ENCODE results near the gene ESYT3. TPM values are rescaled to one million over a fixed set of nuclear protein-coding genes. Genes with fewer than 3 reads are reported as not detected.

ESYT3 gene
- total RNA-seq, 1 experiment from 2014 or later, result 6.3 TPM

DNA sequence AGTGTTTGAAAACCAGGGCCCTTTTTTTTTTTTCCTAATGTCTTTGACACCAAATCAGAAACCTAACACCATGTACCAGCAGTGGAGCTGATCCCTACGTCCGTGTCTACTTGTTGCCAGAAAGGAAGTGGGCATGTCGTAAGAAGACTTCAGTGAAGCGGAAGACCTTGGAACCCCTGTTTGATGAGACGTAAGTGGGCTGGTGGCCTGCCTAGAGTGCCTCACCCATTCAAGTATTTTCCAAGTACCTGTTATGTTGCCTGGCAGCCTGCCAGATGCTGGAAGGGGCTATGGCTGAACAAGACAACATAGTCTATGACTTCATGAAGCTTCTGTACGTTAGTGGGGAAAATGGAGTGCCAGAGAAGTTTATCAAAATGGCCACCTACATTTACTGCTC lies 39.7 kb downstream of the ESYT3 start:
- Histone ChIP-seq H4K20me1 (ENCODE audit: control insufficient read depth, insufficient read depth, insufficient read length) (no peaks in the 10 kb centered on the region), H3K4me1 (ENCODE audit: insufficient read depth, low read length) (no peaks in the 10 kb centered on the region), H2BK12ac (ENCODE audit: insufficient read length, low read depth, low read length) (no peak overlapping the region), H2BK20ac (ENCODE audit: low read depth, low read length, poor library complexity, severe bottlenecking) (no peak overlapping the region), H3K9me3 (ENCODE audit: control insufficient read depth, low read depth, low read length) (no peaks in the 10 kb centered on the region), H3K23me2 (ENCODE audit: insufficient read length, low read depth, low read length, poor library complexity, severe bottlenecking) (peaks cover 2% of the 10 kb centered on the region), H3K4ac (ENCODE audit: low read depth, low read length) (no peak overlapping the region), H2BK120ac (ENCODE audit: low read depth, low read length, poor library complexity, severe bottlenecking) (no peak overlapping the region), H3K14ac (ENCODE audit: insufficient read depth, low read length) (no peak overlapping the region), H3K56ac (ENCODE audit: insufficient read length, low read depth, low read length) (no peak overlapping the region), H3K23ac (ENCODE audit: insufficient read length, low read depth, low read length) (no peak overlapping the region), H3K18ac (ENCODE audit: insufficient read length, low read depth, low read length) (no peak overlapping the region), H3K27me3 (ENCODE audit: insufficient read depth, low read length) (no peaks in the 10 kb centered on the region), H3K79me2 (ENCODE audit: insufficient read depth, low read length) (no peaks in the 10 kb centered on the region), H3K9ac (ENCODE audit: extremely low read depth, insufficient read length, low read length) (no peak overlapping the region), H2AK5ac (ENCODE audit: insufficient read length, low read length) (no peak overlapping the region), H4K5ac (ENCODE audit: insufficient read length, low read depth, low read length) (no peak overlapping the region), H2BK15ac (ENCODE audit: low read depth, low read length) (no peak overlapping the region), H2AFZ (ENCODE audit: low read length) (no peak overlapping the region), H2BK5ac (ENCODE audit: insufficient read length, low read length) (no peak overlapping the region), H3K79me1 (ENCODE audit: insufficient read depth, low read depth, low read length, poor library complexity, severe bottlenecking) (no peaks in the 10 kb centered on the region), H3K4me2 (ENCODE audit: insufficient read depth, insufficient read length, low read length) (no peak overlapping the region), H3K27ac (ENCODE audit: insufficient read length, low read depth, low read length) (no peak overlapping the region), H4K91ac (ENCODE audit: insufficient read length, low read depth, low read length) (no peak overlapping the region), H3T11ph (ENCODE audit: low read length) (no peak overlapping the region), H4K8ac (replicated peaks; ENCODE audit: insufficient read length, low read depth, low read length) (no peak overlapping the region)
- H3K4me1 Mint-ChIP-seq, result no peaks in the 10 kb centered on the region
- no peak overlapping the region for H3K4me3 Mint-ChIP-seq
- no CpG with 5 or more reads among the region's 6 CpGs for WGBS (ENCODE audit: extremely low coverage, insufficient read length, low lambda C conversion rate)
- no peak for DNase-seq
- H3K27me3 Mint-ChIP-seq (ENCODE audit: low read depth), result no peaks in the 10 kb centered on the region
- H3K36me3 Mint-ChIP-seq (ENCODE audit: insufficient read depth in 1 of 3, low read depth in 3 of 3), result peaks cover 0 to 8% (median 2%) of the 10 kb centered on the region in 3 experiments; a peak in 5 of 7 replicates
- TF ChIP-seq, protein P1, sequence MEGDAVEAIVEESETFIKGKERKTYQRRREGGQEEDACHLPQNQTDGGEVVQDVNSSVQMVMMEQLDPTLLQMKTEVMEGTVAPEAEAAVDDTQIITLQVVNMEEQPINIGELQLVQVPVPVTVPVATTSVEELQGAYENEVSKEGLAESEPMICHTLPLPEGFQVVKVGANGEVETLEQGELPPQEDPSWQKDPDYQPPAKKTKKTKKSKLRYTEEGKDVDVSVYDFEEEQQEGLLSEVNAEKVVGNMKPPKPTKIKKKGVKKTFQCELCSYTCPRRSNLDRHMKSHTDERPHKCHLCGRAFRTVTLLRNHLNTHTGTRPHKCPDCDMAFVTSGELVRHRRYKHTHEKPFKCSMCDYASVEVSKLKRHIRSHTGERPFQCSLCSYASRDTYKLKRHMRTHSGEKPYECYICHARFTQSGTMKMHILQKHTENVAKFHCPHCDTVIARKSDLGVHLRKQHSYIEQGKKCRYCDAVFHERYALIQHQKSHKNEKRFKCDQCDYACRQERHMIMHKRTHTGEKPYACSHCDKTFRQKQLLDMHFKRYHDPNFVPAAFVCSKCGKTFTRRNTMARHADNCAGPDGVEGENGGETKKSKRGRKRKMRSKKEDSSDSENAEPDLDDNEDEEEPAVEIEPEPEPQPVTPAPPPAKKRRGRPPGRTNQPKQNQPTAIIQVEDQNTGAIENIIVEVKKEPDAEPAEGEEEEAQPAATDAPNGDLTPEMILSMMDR (conservative IDR thresholded peaks at IDR 0.05), result no peak
- no peak overlapping the region for H3K27ac Mint-ChIP-seq
- no peaks in the 10 kb centered on the region for H3K9me3 Mint-ChIP-seq
